GM08714 (cell line): ENCODE measurements around the gene SPCS1.
"Not testable (repeated sequence)": the region's sequence is repeated elsewhere in the genome, so short reads cannot be mapped to it uniquely, and the experiment has no call there.

Source experiments
- H3K4me3 ChIP-seq: fragments of 200-500 bp; sonication (Bioruptor generic); 2 replicates; pipeline ENCODE4 v1.5.1; 2014; ENCODE audit warnings: mild to moderate bottlenecking, low read length, inconsistent platforms
- ZNF274 ChIP-seq: IDR thresholded peaks from 2 replicates; pipeline ENCODE4 v1.6.1; 2012; ENCODE audit warnings: mild to moderate bottlenecking, low read depth, low read length

Gene SPCS1

DNA sequence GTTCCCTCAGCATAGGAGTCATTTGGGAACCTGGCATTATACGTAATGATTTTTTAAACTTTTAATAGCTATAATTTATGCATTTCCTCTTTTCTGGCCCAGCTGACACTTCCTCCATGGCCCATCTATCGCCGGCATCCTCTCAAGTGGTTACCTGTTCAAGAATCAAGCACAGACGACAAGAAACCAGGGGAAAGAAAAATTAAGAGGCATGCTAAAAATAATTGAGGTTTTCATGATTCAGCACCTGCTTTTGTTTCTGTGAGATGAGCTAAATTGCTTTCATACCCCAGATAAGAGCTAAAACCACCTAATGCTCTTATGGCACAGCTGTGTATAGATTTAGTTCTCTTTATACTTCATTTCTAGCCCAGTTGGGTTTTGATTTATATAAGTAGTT, 1.7 kb downstream of the SPCS1 start:
- no peak for TF ChIP-seq ZNF274
- peak overlapping the region; percentile 89 for H3K4me3 ChIP-seq

DNA sequence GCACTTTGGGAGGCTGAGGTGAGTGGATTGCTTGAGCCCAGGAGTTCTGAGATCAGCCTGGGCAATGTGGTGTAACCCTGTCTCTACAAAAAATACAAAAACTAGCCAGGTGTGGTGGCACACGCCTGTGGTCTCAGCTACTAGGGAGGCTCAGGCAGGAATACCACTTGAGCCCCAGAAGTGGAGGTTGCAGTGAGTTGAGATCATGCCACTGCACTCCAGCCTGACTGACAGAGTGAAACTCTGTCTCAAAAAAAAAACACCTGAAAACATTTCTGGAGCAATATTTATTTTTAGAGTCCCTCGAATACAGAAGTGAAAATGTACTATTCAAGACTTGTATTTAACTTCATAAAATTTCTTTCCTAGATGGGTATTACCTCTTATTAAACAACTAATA, 4.6 kb downstream of the SPCS1 start:
- H3K4me3 ChIP-seq = no peak overlapping the region; the same call in 1 of the 2 replicates
- no peak for TF ChIP-seq ZNF274

DNA sequence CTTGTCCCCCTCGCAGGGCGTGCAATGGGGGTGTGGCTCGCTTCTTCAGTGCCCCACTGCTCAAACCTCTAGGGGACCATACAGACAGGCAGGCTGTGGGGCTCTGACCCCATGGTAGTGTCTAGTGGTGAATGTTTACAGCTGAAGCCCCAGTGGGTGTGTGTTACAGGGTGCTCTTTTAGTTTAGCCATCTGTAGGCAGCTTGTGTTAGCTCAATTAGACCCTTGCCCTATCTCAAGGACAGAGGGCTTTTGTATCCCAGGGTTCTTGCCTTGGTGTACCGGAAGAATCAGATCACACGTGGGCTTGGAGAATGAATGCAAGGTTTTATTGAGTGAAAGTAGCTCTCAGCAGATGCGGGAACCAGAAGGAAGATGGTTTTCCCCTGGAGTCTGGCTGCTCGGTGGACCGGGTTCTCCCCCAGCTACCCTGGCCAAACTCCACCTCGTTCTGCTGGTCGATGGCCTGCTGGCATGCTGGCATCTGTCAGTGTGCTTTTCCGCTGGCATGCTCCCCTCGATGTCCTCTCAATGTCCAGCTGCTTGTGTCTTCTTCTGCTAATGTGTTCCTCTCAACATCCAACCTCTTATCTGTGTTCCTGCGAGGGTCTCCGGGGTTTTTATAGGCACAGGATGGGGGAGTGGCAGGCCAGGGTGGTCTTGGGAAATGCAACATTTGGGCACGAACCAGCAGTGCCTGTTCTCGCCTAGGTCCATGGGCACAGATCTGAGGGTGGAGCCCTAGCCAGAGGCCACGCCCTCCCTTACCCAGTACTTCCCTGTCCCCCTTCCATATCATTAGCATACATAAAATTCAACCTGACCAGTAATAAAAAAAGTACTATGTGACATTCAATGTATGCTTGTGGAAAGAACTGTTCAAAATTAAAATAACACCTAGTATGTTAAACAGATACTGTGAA, 6.6 kb downstream of the SPCS1 start:
- H3K4me3 ChIP-seq = no peak overlapping the region
- no peak for TF ChIP-seq ZNF274

DNA sequence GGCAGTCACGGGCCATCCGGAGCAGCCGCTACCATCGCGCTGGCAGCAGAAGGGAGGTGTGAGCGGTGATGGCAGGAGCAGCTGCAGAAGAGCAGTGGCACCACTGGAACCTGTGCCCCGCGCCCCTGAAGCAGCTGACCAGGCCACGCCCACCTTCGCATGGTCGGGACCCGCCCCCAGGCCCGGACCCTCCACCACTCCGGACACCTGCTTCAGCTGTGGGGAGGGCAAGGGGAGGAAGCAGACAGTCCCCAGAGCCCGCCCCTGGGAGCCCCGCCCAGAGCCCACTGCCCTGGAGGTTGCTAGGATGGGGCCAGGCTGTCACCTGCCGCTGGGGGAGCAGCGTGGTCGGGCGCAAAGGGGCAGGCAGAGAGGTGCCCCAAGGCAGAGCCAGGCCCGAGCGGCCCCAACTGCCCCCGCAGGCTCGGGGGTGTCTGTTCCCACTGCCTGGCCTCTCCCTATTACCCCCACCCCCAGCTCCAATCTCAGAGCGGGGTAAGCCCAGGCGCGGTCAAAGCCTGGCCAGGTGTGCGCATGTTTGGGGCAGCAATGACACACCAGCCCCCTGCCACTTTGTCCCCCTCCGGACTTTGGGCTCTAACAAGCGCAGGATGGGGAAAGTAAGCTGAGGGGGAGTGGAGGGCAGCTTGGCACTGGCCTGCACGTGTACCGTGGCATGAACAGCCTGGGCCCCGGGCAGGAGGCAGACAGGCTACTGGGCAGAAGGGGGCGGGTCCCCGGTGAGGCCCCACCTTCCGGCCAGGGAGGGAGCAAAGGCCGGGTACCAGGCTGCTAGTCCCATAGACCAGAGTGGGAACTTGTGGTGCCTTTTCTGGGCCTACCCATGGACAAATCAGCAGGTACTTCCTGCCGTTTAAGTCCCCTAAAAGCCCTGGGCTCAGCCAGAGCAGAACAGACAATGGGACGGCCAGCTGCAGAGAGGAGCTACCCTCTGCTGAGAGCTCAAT, 8.7 kb downstream of the SPCS1 start:
- H3K4me3 ChIP-seq = no peak overlapping the region

DNA sequence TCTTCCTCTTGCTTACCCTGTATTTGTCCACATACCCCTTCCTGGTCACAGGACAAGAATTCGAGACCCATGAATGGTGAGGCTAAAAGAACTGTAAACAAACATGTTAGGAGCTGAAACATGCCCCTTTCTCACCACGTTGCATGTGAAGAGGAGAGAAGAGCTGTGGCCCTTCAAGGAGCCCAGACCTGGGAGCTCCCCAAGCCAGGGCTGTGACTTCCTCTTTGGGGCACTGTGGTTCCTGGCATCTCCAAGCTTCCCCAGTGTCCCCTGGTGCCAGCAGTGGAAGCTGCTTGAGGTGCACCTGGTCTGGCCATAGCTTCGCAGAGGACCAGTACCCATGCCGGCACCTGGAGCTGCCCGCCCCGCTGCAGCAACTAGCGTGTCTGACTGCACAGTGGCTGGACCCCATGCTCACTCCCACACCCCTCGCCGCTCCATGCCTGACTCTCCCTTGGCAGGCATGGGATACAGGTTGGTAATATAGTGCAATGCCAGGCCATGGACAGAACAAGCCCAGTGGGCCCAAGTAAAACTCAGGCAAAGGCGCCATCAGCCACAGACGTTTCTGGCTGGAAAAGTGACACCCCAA, 9.9 kb downstream of the SPCS1 start:
- TF ChIP-seq ZNF274 = no peak

More for the DNA sequence above, 8.7 kb downstream of the SPCS1 start:
- TF ChIP-seq ZNF274 = no peak

DNA sequence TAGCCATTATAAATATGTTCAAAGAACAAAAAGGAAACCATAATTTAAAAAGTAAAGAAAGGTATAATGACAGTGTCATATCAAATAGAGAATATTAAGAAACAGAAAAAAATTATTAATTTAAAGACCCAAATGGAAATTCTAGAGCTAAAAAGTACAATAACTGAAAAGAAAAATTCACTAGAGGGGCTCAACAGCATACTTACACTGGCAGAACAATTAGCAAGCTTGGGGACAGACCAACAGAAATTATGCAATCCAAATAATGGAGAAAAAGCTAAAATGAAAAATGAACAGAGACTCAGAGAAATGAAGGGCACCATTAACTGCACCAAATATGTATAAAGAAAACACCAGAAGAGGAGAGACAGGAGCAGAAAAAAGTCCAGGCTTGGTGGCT, 13.7 kb downstream of the SPCS1 start:
- H3K4me3 ChIP-seq = no peak overlapping the region
- TF ChIP-seq ZNF274 = no peak

More for the DNA sequence above, 9.9 kb downstream of the SPCS1 start:
- no peak overlapping the region for H3K4me3 ChIP-seq

DNA sequence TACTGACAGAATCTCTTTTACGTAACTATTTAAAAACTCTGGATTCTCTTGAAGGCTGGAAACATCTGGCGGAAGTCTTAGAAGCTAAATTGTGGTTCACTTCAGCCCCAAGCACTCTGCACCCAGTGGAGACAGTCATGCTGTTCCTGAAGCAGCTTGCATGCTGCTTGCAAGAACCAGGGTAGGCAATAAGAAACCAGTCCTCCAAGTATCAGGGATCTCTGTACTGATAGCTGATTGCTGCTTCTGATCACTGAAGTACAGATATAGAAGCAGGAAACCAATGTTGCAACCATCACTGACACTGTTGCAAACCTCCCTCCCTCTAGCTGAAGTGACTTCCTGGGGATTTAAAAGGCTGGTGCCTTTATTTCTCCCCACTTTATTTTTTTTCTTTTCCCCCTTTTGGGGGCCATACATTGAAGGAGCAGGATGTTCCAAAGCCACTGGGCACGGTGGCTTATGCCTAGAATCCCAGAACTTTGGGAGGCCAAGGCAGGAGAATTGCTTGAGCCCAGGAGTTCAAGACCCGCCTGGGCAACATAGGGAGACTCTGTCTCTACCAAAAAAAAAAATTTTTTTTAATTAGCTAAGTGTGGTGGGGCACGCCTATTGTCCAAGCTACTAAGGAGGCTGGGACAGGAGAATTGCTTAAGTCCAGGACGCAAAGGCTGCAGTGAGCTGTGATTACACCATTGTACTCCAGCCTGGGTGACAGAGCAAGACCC, 15.3 kb downstream of the SPCS1 start:
- no peak for TF ChIP-seq ZNF274
- peak overlapping the region; percentile 6; the same call in 1 of the 2 replicates for H3K4me3 ChIP-seq

DNA sequence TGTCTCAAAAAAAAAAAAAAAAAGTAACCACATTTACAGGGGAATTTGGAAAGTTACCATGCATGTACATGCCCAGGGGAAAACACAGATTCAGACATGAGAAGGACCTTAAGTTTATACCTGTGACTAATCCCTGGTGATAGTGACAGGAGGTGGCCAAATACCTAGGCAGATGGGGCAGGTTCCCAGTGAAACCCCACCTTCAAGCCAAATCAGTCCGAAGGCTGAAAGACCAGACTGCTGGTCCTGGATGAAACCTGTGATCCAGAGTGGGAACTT, 15.8 kb downstream of the SPCS1 start:
- no peak for TF ChIP-seq ZNF274
- no peak overlapping the region for H3K4me3 ChIP-seq

DNA sequence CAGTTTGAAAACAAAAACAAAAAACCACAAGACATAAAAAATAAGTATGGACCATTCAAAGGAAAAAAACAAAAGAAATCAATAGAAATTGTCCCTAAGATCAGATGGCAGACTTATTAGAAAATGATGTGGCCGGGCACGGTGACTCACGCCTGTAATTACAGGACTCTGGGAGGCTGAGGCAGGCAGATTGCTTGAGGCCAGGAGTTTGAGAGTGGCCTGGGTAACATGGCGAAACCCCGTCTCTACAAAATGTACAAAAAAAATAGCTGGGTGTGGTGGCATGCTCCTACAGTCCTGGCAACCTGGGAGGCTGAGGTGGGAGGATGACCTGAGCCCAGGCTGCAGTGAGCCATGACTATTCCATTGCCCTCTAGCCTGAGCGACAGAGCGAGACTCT, 16.6 kb downstream of the SPCS1 start:
- H3K4me3 ChIP-seq = no peak overlapping the region
- TF ChIP-seq ZNF274 = no peak

DNA sequence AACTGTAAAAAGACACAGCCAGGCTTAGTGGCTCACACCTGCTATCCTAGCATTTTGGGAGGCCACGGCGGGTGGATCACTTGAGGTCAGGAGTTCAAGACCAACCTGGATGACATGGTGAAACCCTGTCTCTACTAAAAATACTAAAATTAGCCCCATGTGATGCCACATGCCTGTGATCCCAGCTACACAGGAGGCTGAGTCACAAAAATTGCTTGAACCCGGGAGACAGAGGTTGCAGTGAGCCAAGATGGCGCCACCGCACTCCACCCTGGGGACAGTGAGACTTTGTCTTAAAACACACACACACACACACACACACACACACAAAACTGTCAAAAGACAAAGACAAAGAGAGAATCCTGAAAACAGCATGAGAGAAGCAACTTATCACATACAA, 18.0 kb downstream of the SPCS1 start:
- H3K4me3 ChIP-seq = no peak overlapping the region
- TF ChIP-seq ZNF274 = no peak

DNA sequence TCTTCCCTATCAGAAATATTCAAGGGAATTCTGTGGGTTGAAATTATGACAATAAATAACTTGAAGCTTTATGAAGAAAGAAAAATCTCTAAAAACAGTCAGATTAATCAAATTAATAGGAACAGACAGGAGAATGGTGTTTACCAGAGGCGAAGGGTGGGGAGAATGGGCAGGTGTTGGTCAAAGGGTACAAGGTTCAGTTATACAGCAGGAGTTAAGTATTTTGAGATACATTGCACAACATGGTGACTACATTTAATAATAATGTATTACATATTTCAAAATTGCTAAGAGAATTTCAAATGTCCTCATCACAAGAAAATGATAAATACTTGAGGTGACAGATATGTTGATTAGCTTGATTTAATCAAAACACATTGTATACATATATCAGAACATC, 18.6 kb downstream of the SPCS1 start:
- no peak for TF ChIP-seq ZNF274

DNA sequence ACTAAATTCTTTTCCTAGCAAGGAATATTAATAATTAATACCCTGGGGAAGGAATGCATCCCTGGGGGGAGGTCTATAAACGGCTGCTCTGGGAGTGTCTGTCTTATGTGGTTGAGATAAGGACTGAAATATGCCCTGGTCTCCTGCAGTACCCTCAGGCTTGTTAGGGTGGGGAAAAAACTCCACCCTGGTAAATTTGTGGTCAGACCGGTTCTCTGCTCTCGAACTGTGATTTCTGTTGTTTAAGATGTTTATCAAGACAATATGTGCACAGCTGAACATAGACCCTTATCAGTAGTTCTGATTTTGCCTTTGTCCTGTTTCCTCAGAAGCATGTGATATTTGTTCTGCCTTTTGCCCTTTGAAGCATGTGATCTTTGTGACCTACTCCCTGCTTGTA, 22.8 kb downstream of the SPCS1 start:
- not testable (repeated sequence) for H3K4me3 ChIP-seq

More for the DNA sequence above, 18.6 kb downstream of the SPCS1 start:
- no peak overlapping the region for H3K4me3 ChIP-seq

DNA sequence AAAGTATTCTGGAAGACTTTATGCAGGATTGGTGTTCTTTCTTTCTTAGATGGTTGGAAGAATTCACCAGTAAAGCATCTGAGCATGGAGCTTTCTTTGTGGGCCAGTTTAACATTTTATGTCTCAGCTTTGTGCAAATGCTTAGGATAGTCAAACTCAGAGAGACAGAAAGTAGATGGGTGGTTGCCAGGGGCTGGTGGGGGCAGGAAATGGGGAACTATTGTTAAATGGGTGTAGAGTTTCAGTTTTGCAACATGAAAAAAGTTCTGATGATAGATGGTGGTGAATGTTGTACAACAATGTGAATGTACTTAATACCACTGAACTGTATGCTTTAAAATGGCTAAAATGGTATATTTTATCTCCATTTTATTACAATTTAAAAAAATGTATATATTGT, 24.8 kb downstream of the SPCS1 start:
- TF ChIP-seq ZNF274 = no peak
- no peak overlapping the region for H3K4me3 ChIP-seq

DNA sequence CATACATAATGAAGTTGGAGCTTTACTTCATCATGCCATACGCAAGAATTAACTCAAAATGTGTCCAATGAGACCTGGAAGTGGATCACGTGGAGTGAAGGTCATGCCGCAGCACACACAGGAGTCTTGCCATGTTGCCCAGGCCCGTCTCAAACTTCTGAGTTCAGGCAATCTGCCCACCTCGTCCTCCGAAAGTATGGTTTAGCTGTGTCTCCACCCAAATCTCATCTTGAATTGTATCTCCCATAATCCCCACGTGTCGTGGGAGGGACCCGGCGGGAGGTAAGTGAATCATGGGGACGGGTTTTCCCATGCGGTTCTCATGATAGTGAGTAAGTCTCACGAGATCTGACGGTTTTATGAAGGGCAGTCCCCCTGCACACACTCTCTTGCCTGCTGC, 25.7 kb downstream of the SPCS1 start:
- TF ChIP-seq ZNF274 = no peak
- no peak overlapping the region for H3K4me3 ChIP-seq
